GM21576 (cell line): ENCODE data around the gene SNAPC5.
"Not testable (repeated sequence)": the region's sequence is repeated elsewhere in the genome, so short reads cannot be mapped to it uniquely, and the experiment has no call there.

Experiments used
- ATAC-seq: cut with Tn5 transposase; IDR thresholded peaks from one replicate; pipeline ENCODE4 v1.9.1; 2021; ENCODE audit warnings: mild to moderate bottlenecking, moderate library complexity; ENCODE audit not compliant: unreplicated experiment

SNAPC5 gene

DNA sequence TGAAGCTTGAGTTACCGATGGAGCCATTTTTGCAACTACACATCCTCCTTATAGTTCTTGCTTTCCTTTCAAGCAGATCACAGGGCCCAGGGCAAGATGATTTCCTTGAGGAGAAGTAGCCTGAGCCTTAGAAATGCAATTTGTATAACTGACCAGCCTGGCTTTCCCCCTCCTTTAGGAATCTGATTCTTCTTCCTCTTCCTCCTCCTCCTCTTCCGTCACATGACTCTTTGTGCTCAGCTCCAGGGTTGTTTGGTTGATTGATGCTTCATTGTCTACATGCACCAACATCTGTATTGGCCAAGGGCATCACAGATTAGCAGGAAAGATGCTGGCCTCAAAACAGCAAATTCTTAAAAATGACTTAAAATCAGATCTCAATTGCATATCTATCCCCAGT, 3.3 kb downstream of the SNAPC5 start:
- no peak for ATAC-seq

- ATAC-seq, result no peak
These were observed 5.7 kb downstream of the SNAPC5 start for GRCh38 chr15:66491846-66492245.

DNA sequence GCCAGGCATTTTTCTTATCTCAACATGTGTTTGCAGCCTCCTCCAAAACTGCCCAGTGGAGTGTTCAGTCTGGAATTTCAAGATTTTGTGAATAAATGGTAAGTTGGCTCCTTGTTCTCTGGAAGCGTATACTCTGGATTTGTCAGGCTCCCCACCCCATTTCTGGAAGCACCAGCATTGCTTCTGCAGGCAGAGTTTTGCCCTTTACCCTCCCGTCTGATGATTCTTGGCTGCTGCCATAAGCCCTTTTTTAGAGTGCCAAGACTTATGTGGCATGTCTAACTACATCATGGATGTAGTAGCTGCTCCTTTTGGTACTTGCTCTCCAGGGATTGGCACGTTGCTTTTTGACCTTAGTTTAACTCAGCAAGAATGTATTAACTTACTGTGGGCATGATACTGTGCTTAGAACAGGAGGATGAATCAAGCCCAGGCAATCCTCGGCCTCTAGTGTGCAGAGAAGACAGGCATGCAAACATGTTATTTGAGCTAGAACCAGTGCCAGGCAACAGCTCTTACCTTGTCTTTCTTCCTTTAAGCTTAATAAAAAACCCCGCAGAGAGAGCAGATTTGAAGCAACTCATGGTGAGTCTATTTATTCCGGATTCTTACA, 8.3 kb downstream of the SNAPC5 start:
- no peak for ATAC-seq

DNA sequence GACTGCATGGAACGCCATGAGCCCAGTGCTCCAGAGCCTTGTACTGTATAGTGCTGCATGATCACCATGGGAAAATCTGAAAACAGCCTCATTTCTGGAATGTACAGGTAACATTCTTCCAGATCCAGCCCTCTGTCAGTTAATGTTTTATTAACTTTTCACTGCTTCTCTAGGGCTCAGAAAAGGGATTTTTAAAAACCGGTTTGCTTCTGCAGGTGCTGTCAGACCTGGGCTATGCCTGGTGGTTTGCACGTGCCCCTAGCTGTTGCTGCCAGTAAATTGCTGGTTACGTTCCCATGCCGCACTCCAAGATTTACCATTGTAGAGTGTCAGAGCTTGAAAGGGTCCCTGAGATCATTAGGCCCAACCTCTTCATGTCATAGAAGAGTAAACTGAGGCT, 9.0 kb downstream of the SNAPC5 start:
- ATAC-seq, result no peak

- no peak for ATAC-seq
These were observed 10.7 kb downstream of the SNAPC5 start for GRCh38 chr15:66486887-66487286.

DNA sequence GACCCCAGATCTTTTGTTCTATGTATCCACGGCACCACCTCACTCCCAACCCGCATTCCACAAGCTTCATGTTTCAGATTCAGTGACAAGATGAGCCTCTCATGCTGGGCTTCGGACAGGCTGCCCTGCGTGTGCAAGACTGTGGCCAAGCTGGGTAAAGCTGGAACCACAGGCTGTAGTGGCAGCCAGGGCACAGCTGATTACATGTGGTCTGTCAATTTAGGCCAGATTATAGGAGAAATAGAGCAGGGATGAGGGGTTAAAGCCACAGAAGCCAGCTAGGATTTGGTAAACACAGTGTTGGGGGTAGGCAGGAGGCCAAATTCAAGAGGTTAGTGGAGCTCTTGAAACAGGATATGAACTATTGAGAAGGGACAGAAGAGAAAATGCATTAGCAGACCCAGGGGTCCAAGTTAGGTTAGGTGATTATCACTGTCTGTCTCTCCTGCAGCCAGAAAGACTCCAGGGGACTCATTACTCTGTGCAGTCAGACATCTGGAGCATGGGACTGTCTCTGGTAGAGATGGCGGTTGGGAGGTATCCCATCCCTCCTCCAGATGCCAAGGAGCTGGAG, 12.9 kb downstream of the SNAPC5 start:
- no peak for ATAC-seq

DNA sequence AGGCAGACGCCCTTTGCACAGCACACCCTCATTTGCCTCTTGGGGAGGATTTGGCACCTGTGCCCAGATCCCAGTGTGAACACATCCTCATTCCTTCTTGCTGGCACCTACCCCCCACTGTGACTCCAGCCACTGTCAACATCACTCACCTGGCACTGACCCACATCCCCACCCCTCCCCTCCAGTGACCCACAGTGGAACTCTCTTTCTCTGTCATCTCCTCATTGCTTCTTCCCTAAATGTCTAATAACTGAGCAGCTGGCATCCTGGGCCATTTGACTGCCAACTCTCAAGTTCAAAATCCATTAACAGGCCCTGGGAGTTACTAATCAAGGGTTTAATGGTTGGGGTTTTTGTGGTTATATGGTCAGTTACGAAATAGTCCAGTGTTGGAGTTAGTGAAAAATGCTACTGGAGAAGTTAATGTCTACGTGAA, 14.4 kb downstream of the SNAPC5 start:
- ATAC-seq, result no peak

GRCh38 chr15:66482539-66482938, 15.0 kb downstream of the SNAPC5 start:
- no peak for ATAC-seq

DNA sequence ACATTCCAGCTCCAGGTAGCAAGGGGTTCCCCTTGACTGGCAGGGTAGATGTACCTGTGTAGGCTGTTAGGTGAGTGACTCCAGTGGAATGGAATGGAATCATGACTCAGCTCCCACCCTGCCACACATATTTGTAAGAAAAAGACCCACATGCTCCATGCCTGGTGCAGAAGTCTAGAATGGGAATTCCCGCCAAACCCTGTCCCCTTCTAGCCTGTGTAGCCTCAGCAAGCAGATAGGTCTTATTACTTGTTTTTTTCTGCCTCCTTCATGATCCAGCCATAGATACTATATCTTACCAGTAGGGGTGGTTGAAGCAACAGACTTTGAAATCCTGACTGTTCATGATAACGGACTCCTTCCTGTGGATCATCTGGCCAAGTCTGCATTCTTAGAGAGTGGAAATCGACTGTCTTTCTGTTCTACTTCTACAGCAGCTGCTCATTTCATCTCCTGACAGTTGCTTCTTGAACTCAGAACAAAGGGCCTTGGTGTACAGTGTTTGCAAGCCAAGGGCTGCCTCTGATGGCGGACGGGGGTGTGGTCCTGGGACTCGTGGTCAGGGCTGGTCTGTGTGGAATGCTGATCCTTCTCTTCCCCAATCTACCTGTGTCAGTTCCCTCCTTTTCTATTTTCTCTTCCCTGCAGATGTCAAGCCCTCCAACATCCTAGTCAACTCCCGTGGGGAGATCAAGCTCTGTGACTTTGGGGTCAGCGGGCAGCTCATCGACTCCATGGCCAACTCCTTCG, 16.3 kb downstream of the SNAPC5 start:
- no peak for ATAC-seq

- ATAC-seq, result no peak
These were observed 17.3 kb downstream of the SNAPC5 start for GRCh38 chr15:66480267-66480666.

- no peak for ATAC-seq
These were observed 20.6 kb downstream of the SNAPC5 start for GRCh38 chr15:66477011-66477410.

- no peak for ATAC-seq
These were observed 21.0 kb downstream of the SNAPC5 start for GRCh38 chr15:66476535-66476934.

DNA sequence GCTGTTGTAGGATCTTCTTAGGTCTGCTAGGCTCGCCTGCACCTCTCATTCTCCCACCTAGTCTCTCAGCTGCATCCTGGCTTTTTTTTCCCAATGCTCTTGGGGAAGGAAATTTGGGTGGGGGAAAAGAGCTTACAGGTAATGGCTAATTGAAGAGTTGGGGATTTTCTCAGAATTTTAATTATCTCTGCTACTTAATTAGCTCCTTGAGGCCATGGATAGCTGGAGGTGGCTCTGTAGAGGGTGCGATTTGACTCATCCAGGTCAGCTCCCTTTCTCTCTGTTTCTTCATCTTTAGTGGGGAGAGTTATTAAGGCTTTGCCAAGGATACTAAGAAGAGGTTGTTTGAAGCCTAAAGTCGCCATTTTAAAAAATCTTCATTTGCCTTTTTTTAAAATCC, 22.6 kb downstream of the SNAPC5 start:
- ATAC-seq, result no peak

DNA sequence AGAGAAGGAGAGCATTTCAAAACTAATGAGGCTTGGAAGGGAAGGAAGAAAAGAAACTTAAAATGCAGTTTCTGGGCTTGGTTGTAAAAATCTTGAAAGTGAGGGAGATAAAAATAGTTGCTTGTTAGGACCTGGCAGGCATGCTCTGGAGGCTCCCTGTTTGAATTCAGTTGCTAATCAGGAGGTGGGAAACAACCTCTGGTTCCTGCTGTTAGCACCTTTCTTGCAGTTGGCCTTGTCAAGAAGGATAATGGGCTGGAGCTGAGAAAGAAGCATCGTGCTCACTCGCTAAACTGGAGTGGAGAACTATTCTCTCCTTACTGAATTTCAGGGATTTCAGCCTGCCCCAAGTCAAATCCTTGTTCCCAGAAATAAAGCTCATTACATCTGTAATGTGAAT, 23.4 kb downstream of the SNAPC5 start:
- no peak for ATAC-seq

DNA sequence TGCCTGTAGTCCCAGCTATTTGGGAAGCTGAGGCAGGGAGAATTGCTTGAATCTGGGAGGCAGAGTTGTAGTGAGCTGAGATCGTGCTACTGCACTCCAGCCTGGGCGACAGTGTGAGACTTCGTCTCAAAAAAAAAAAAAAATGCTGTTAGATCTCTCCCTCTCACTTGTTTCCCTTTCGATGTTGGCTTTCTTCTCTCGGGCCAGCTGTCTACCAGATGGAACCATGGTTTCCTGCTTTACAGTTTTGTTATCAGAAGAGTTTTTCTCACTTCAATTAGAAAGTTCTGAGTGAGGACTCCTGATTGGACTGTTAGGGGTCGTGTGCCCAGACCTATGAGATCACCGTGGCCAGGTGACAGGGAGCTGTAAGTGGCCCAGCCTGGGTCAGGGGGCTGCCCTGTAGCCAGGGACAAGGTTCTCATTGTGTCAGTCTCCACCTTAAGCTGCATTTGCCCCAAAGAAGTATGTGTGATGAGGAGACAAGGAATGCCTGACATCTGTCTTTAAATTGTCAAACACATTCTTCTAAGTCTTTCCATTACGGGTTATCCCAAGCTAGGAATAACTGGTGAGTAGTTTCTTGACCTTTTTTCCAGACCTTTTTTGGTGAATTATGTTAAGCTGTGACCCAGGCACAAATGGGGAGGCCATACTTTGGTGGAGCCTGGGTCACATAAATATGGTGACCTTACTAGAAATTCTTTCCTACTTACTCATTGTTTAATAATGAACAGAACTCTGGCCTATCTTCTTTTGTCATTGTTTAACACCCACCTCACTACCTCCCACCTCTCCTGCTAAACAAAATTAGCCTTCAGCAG, 25.2 kb downstream of the SNAPC5 start:
- ATAC-seq, result peak; percentile 88

DNA sequence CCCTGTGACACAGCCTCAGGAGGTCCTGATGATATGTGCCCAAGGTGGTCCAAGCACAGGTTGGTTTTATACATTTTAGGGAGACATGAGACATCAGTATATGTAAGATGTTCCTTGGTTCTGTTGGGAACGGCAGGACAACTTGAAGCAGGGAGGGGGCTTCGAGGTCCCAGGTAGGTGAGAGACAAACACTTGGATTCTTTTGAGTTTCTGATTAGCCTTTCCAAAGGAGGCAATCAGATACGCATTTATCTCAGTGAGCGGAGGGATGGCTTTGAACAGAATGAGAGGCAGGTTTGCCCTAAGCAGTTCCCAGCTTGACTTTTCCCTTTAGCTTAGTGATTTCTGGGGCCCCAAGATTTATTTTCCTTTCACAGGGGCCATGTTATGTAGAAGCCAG, 26.7 kb downstream of the SNAPC5 start:
- ATAC-seq, result not testable (repeated sequence)

- not testable (repeated sequence) for ATAC-seq
These were observed 30.2 kb downstream of the SNAPC5 start for GRCh38 chr15:66467162-66468040.

- ATAC-seq, result not testable (repeated sequence)
These were observed 32.3 kb downstream of the SNAPC5 start for GRCh38 chr15:66465294-66465693.

DNA sequence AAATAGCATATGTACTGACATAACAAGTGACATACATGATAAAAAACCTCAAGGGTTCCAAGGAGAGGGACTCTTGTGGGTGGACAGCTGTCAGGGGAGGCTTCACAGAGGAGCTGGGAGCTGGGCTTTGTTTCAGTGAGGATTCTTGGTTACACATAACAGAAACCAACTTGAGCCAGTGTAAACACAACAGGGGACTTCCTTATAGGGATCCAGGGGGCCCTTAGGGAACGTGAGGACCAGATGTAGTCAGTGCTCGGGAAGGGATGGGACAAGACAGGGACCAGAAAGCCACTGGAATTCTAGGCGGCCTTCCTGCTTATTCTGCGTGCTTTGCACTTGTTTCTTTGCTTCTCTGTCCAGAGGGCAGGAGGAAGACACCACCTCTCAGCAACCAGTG, 34.9 kb downstream of the SNAPC5 start:
- ATAC-seq, result no peak

DNA sequence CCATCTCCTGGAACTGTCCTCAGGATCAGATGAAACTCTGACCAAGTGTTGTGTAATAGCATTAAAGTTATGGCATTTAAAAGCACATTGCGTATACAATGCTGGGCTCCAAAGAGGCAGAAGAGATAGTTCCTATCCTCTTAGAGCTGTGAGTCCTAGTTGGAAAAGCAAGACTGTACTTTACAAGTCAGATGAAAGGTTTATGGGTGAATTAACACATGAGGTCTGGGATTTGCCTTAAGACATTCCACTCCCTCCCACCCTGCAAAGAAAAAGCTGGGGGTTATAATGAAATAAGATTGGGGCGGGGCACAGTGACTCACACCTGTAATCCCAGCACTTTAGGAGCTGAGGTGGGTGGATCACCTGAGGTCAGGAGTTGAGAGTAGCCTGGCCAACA, 35.6 kb downstream of the SNAPC5 start:
- no peak for ATAC-seq
